IMR-90 (cell line): ENCODE results near the gene ANKDD1A.

Source experiments
- BHLHE40 ChIP-seq: fragments of 150-350 bp; IDR thresholded peaks from 2 replicates; pipeline ENCODE4 v1.6.1; 2016; ENCODE audit warnings: mild to moderate bottlenecking, low read depth, low read length
- CEBPB ChIP-seq: IDR thresholded peaks from 2 replicates; pipeline ENCODE4 v1.6.1; 2012; ENCODE audit warnings: low read depth, low read length, improper control_type of control experiment
- CHD1 ChIP-seq: IDR thresholded peaks from 2 replicates; pipeline ENCODE4 v1.6.1; 2012; ENCODE audit warnings: low read depth, low read length, improper control_type of control experiment
- CTCF ChIP-seq: conservative IDR thresholded peaks from 2 replicates; pipeline ENCODE4 v1.5.1; 2012; ENCODE audit warnings: mild to moderate bottlenecking, low read depth, low read length, improper control_type of control experiment
- MAFK ChIP-seq: IDR thresholded peaks from 2 replicates; pipeline ENCODE4 v1.6.1; 2012; ENCODE audit warnings: low read depth, low read length, improper control_type of control experiment
- MAZ ChIP-seq: IDR thresholded peaks from 2 replicates; pipeline ENCODE4 v1.6.1; 2012; ENCODE audit warnings: low read depth, mild to moderate bottlenecking, low read length, improper control_type of control experiment, moderate library complexity, borderline replicate concordance
- NFE2L2 ChIP-seq: fragments of 150-350 bp; IDR thresholded peaks from 2 replicates; pipeline ENCODE4 v1.6.1; 2016; ENCODE audit warnings: low read depth, mild to moderate bottlenecking, low read length
- POLR2A ChIP-seq: IDR thresholded peaks from 2 replicates; pipeline ENCODE4 v1.6.1; 2012; ENCODE audit warnings: mild to moderate bottlenecking, low read depth, low read length
- RAD21 ChIP-seq: IDR thresholded peaks from 2 replicates; pipeline ENCODE4 v1.6.1; 2012; ENCODE audit warnings: low read length, improper control_type of control experiment
- RCOR1 ChIP-seq: IDR thresholded peaks from 2 replicates; pipeline ENCODE4 v1.6.1; 2012; ENCODE audit warnings: mild to moderate bottlenecking, low read length, improper control_type of control experiment; ENCODE audit not compliant: insufficient replicate concordance
- RFX5 ChIP-seq: IDR thresholded peaks from 2 replicates; pipeline ENCODE4 v1.8.0; 2012; ENCODE audit warnings: low read depth, mild to moderate bottlenecking, low read length, moderate library complexity
- SMC3 ChIP-seq: fragments of 150-350 bp; IDR thresholded peaks from 2 replicates; pipeline ENCODE4 v1.6.1; 2016; ENCODE audit warnings: low read depth, mild to moderate bottlenecking, antibody characterized with exemption, low read length, moderate library complexity
- TF ChIP-seq, protein P1 (sequence below): fragments of 150-350 bp; IDR thresholded peaks from 2 replicates; pipeline ENCODE4 v1.6.1; 2016; ENCODE audit warnings: low read depth, mild to moderate bottlenecking, low read length, moderate library complexity, borderline replicate concordance
- TF ChIP-seq, protein P2 (sequence below): fragments of 150-350 bp; IDR thresholded peaks from 2 replicates; pipeline ENCODE4 v1.6.1; 2017; ENCODE audit warnings: mild to moderate bottlenecking, antibody characterized with exemption, low read length, low read depth

DNA sequence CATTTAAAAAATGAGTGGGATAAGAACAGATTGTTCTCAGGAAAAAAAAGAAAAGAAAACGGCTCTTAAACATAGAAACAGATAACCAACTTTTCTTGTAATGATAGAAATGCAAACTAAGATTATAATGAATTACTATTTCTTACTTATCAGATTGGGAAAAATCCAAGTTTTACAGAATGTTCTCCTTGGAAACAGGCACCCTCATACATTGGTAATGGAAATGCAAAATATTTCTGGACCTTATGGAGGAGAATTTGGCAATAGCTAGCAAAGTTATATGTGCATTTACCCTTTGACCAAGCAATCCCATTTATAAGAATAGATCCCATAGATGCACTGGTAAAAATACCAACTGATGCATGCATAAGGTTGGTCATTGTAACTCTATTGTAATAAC, 3.7 kb upstream of the ANKDD1A start:
- no peak for TF ChIP-seq CTCF
- TF ChIP-seq POLR2A: no peak
- TF ChIP-seq, protein P1, sequence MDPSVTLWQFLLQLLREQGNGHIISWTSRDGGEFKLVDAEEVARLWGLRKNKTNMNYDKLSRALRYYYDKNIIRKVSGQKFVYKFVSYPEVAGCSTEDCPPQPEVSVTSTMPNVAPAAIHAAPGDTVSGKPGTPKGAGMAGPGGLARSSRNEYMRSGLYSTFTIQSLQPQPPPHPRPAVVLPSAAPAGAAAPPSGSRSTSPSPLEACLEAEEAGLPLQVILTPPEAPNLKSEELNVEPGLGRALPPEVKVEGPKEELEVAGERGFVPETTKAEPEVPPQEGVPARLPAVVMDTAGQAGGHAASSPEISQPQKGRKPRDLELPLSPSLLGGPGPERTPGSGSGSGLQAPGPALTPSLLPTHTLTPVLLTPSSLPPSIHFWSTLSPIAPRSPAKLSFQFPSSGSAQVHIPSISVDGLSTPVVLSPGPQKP: no peak
- no peak for TF ChIP-seq RCOR1
- TF ChIP-seq MAFK: no peak
- no peak for TF ChIP-seq SMC3
- no peak for TF ChIP-seq RAD21
- TF ChIP-seq CEBPB: no peak
- TF ChIP-seq RFX5: no peak
- no peak for TF ChIP-seq MAZ
- TF ChIP-seq, protein P2, sequence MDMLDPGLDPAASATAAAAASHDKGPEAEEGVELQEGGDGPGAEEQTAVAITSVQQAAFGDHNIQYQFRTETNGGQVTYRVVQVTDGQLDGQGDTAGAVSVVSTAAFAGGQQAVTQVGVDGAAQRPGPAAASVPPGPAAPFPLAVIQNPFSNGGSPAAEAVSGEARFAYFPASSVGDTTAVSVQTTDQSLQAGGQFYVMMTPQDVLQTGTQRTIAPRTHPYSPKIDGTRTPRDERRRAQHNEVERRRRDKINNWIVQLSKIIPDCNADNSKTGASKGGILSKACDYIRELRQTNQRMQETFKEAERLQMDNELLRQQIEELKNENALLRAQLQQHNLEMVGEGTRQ: no peak
- no peak for TF ChIP-seq BHLHE40
- TF ChIP-seq CHD1: no peak
- no peak for TF ChIP-seq NFE2L2
